Epithelial cell of proximal tubule (primary cell): Measurements from ENCODE around the gene FMNL2. TPM values are rescaled to one million over a fixed set of nuclear protein-coding genes. Genes with fewer than 3 reads are reported as not detected.

Source experiments
- DNase-seq: peaks from one replicate; pipeline ENCODE4 v3.0.0-alpha.2; 2011; ENCODE audit warnings: low read depth
- H3K4me3 ChIP-seq: 2 replicates; pipeline ENCODE4 v1.5.1; 2011; ENCODE audit warnings: low read depth, mild to moderate bottlenecking, low read length
- CTCF ChIP-seq: conservative IDR thresholded peaks from 2 replicates; pipeline ENCODE4 v1.5.1; 2012; ENCODE audit warnings: low read depth, mild to moderate bottlenecking, low read length
- total RNA-seq: library from RNA; depleted of rRNA; stranded (reverse); fragments of >200 nt; gene quantifications from 2 replicates; pipeline ENCODE4 v1.2.3, GENCODE V29; 2015

The FMNL2 gene
- total RNA-seq, 1 donor from 2014 or later: 29.7 TPM

- H3K4me3 ChIP-seq: no peak overlapping the region
- TF ChIP-seq CTCF: no peak
- no peak for DNase-seq
Observed at GRCh38 chr2:152415231-152415642, 80.3 kb downstream of the FMNL2 start.

GRCh38 chr2:152415796-152416195 lies 80.8 kb downstream of the FMNL2 start:
- DNase-seq: no peak
- TF ChIP-seq CTCF: no peak
- H3K4me3 ChIP-seq: no peak overlapping the region

GRCh38 chr2:152418688-152419087 lies 83.7 kb downstream of the FMNL2 start:
- H3K4me3 ChIP-seq: no peak overlapping the region
- no peak for DNase-seq
- TF ChIP-seq CTCF: no peak

- H3K4me3 ChIP-seq: no peak overlapping the region
- no peak for TF ChIP-seq CTCF
- DNase-seq: no peak
Observed at GRCh38 chr2:152419944-152420343, 85.0 kb downstream of the FMNL2 start.

GRCh38 chr2:152420363-152420762 lies 85.4 kb downstream of the FMNL2 start:
- DNase-seq: no peak
- no peak overlapping the region for H3K4me3 ChIP-seq

GRCh38 chr2:152420936-152421335 lies 86.0 kb downstream of the FMNL2 start:
- H3K4me3 ChIP-seq: no peak overlapping the region
- DNase-seq: no peak
- no peak for TF ChIP-seq CTCF

More at GRCh38 chr2:152420363-152420762, 85.4 kb downstream of the FMNL2 start:
- TF ChIP-seq CTCF: no peak

- DNase-seq: peak; percentile 97
Observed at GRCh38 chr2:152421521-152422370, 86.8 kb downstream of the FMNL2 start.

More at GRCh38 chr2:152421521-152422370, 86.8 kb downstream of the FMNL2 start:
- TF ChIP-seq CTCF: no peak
- H3K4me3 ChIP-seq: no peak overlapping the region
